Activated naive CD8-positive, alpha-beta T cell treated with anti-CD3 and anti-CD28 coated beads for 36 hours (primary cell): ENCODE results near the gene SGSH. TPM values are rescaled to one million over a fixed set of nuclear protein-coding genes. Genes with fewer than 3 reads are reported as not detected.
"Not testable (repeated sequence)": the region's sequence is repeated elsewhere in the genome, so short reads cannot be mapped to it uniquely, and the experiment has no call there.

Experiments
- DNase-seq: peaks from one replicate; pipeline ENCODE4 v3.0.0; 2021
- H3K27ac Mint-ChIP-seq: one replicate; pipeline ENCODE4 v1.8.0; 2022; ENCODE audit warnings: mild to moderate bottlenecking, moderate library complexity, mixed read lengths
- H3K27me3 Mint-ChIP-seq: one replicate; pipeline ENCODE4 v1.8.0; 2022; ENCODE audit warnings: mild to moderate bottlenecking, mixed read lengths
- H3K36me3 Mint-ChIP-seq: one replicate; pipeline ENCODE4 v1.8.0; 2021; ENCODE audit warnings: mild to moderate bottlenecking, mixed read lengths
- H3K4me1 Mint-ChIP-seq: one replicate; pipeline ENCODE4 v1.8.0; 2021; ENCODE audit warnings: mixed read lengths
- H3K4me3 Mint-ChIP-seq: one replicate; pipeline ENCODE4 v1.8.0; 2022; ENCODE audit warnings: mild to moderate bottlenecking, moderate library complexity, mixed read lengths
- H3K9me3 Mint-ChIP-seq: one replicate; pipeline ENCODE4 v1.8.0; 2022; ENCODE audit warnings: mixed read lengths
- total RNA-seq, 2 experiments: library from RNA; stranded (reverse); gene quantifications; one replicate each; pipeline ENCODE4 v1.2.3, GENCODE V29; 2021

The SGSH gene
- total RNA-seq, 2 experiments from 2014 or later: 7.0 to 8.2 TPM

GRCh38 chr17:80245566-80246265, 25.6 kb upstream of the SGSH start:
- no peaks in the 10 kb centered on the region for H3K9me3 Mint-ChIP-seq
- H3K4me3 Mint-ChIP-seq: no peak overlapping the region
- H3K4me1 Mint-ChIP-seq: no peaks in the 10 kb centered on the region
- H3K36me3 Mint-ChIP-seq: no peaks in the 10 kb centered on the region
- no peak overlapping the region for H3K27ac Mint-ChIP-seq
- no peak for DNase-seq
- H3K27me3 Mint-ChIP-seq: no peaks in the 10 kb centered on the region

GRCh38 chr17:80244871-80245509, 24.9 kb upstream of the SGSH start:
- Mint-ChIP-seq H3K36me3 (no peaks in the 10 kb centered on the region), H3K4me1 (no peaks in the 10 kb centered on the region), H3K27ac (no peak overlapping the region), H3K4me3 (no peak overlapping the region), H3K27me3 (no peaks in the 10 kb centered on the region), H3K9me3 (no peaks in the 10 kb centered on the region)
- DNase-seq: no peak

DNA sequence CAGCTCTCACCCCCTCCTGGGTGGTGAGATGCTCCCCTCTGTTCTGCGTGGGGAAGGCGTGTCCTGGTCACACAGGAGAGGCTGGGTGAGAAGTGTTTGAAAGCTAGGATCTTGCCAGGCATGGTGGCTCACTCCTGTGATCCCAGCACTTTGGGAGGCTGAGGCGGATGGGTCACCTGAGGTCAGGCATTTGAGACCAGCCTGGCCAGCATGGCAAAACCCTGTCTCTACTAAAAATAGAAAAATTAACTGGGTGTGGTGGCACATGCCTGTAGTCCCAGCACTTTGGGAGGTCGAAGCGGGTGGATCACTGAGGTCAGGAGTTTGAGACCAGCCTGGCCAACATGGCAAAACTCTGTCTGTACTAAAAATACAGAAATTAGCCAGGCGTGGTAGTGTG, 24.3 kb upstream of the SGSH start:
- not testable (repeated sequence) for DNase-seq, H3K27me3 Mint-ChIP-seq, H3K4me1 Mint-ChIP-seq, H3K36me3 Mint-ChIP-seq, H3K4me3 Mint-ChIP-seq, H3K9me3 Mint-ChIP-seq, H3K27ac Mint-ChIP-seq

DNA sequence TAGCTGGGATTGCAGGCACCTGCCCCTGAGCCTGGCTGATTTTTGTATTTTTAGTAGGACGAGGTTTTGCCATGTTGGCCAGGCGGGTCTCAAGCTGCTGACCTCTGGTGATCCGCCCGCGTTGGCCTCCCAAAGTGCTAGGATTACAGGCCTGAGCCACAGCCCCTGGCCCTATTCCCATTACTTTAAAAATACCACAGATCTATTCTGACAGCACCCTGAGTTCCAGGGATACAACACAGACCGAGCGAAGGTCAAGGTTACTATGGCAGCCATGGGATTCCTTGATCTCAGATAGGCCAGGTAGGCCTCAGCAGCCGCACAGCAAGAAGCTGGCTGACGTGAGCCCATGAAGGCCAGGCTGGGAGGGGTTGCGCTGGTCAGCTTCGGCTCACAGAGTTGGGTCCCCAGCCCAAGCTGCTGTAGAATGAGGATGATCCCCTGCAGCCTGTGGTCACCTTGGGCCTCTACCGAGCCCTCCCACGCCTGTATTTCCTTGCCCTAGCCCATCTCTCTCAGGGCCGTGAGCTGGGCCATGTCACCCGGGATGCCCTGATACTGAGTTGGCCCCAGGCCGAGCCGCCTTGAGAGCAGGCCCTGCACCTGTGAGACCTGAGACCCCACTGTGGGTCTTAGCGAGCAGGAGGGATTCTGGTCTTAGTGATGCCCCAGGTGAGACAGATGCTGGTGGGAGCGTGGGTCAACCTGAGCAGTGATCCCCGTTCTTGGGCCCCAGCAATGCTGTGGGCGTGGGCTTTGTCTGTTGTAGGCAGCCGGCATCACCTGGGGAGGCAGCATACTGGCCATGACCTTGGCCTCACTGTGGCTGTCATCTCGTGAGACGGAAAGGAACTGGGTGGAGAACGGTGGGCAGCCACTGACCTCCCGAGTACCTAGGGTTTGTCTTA, 23.6 kb upstream of the SGSH start:
- Mint-ChIP-seq H3K27ac (no peak overlapping the region), H3K9me3 (no peaks in the 10 kb centered on the region), H3K4me3 (no peak overlapping the region), H3K27me3 (no peaks in the 10 kb centered on the region), H3K4me1 (no peaks in the 10 kb centered on the region), H3K36me3 (no peaks in the 10 kb centered on the region)
- no peak for DNase-seq

- Mint-ChIP-seq H3K27ac (no peak overlapping the region), H3K4me1 (no peaks in the 10 kb centered on the region), H3K9me3 (no peaks in the 10 kb centered on the region), H3K27me3 (no peaks in the 10 kb centered on the region), H3K36me3 (no peaks in the 10 kb centered on the region), H3K4me3 (no peak overlapping the region)
- DNase-seq: no peak
Measured at GRCh38 chr17:80242505-80242904, 22.4 kb upstream of the SGSH start.

DNA sequence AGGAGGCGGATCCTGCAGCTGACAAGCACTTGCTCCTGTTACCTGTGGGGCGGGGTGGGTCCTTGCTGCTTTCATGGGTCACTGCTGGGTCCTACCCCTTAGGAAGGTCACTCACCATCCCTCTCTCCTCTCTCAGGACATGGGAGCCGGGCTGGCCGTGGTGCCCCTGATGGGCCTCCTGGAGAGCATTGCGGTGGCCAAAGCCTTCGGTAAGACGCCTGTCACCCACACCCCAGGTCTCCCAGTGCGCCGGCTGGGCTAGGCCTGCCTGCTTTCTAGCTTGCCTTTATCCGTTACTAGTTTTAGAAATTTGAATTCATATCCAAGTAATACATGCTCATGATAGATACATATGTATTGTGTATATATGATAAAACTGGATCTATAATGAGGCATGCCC, 17.3 kb upstream of the SGSH start:
- Mint-ChIP-seq H3K27ac (no peak overlapping the region), H3K27me3 (no peaks in the 10 kb centered on the region), H3K4me3 (no peak overlapping the region), H3K9me3 (peaks cover 12% of the 10 kb centered on the region), H3K4me1 (no peaks in the 10 kb centered on the region), H3K36me3 (peaks cover 20% of the 10 kb centered on the region)
- DNase-seq: no peak

GRCh38 chr17:80236911-80237310, 16.8 kb upstream of the SGSH start:
- H3K36me3 Mint-ChIP-seq: peaks cover 23% of the 10 kb centered on the region

GRCh38 chr17:80233202-80233601, 13.1 kb upstream of the SGSH start:
- Mint-ChIP-seq H3K27me3 (no peaks in the 10 kb centered on the region), H3K27ac (no peak overlapping the region), H3K4me3 (no peak overlapping the region), H3K9me3 (peaks cover 15% of the 10 kb centered on the region), H3K4me1 (no peaks in the 10 kb centered on the region), H3K36me3 (peaks cover 28% of the 10 kb centered on the region)
- DNase-seq: no peak

More at GRCh38 chr17:80236911-80237310, 16.8 kb upstream of the SGSH start:
- Mint-ChIP-seq H3K27ac (no peak overlapping the region), H3K27me3 (no peaks in the 10 kb centered on the region), H3K4me3 (no peak overlapping the region), H3K9me3 (peaks cover 15% of the 10 kb centered on the region), H3K4me1 (no peaks in the 10 kb centered on the region)
- DNase-seq: no peak

DNA sequence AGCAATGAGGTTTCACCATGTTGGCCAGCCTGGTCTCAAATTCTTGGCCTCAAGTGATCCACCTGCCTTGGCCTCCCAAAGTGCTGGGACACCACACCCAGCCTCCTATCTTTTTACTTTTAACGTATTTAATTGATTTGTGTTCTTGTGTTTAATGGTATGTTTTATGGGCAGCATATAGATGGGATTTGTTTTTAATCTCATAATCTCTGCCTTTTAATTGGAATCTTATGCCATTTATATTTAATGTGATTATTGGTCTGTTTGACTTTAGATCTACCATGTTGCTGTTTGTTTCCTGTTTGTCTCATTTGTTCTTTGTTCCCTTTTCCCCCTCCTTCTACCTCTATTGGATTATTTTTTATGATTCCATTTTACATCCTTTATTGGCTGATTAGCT, 12.3 kb upstream of the SGSH start:
- Mint-ChIP-seq H3K27ac (no peak overlapping the region), H3K9me3 (peaks cover 15% of the 10 kb centered on the region), H3K4me3 (no peak overlapping the region), H3K4me1 (no peaks in the 10 kb centered on the region), H3K27me3 (no peaks in the 10 kb centered on the region), H3K36me3 (peaks cover 28% of the 10 kb centered on the region)
- no peak for DNase-seq

DNA sequence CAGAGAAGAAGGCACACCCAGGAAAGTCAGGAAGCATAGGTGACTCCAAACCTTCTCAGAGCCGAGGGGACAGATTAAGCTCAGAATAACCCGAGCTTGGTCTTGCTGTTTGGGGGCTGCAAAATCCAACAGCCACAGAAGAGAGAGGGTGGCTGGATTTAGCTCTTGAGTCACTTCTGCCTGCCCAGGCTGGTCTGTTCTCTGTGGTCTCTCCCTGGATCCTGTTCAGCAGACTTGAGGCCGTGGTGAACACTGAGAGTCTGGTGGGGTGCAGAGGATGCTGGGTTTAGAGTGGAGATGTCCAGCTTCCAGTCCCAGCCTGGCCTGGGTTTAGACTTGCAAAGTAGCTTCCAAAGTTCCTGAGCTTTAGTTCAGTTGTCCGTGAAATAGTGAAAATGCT, 8.9 kb upstream of the SGSH start:
- Mint-ChIP-seq H3K9me3 (peaks cover 12% of the 10 kb centered on the region), H3K4me3 (no peak overlapping the region)

GRCh38 chr17:80228477-80228876, 8.3 kb upstream of the SGSH start:
- H3K36me3 Mint-ChIP-seq: peaks cover 16% of the 10 kb centered on the region
- no peaks in the 10 kb centered on the region for H3K27me3 Mint-ChIP-seq
- DNase-seq: no peak
- H3K4me1 Mint-ChIP-seq: peaks cover 5% of the 10 kb centered on the region
- H3K9me3 Mint-ChIP-seq: peaks cover 10% of the 10 kb centered on the region
- H3K27ac Mint-ChIP-seq: no peak overlapping the region
- no peak overlapping the region for H3K4me3 Mint-ChIP-seq

More for the DNA sequence above, 8.9 kb upstream of the SGSH start:
- no peak for DNase-seq
- no peak overlapping the region for H3K27ac Mint-ChIP-seq
- peaks cover 3% of the 10 kb centered on the region for H3K4me1 Mint-ChIP-seq
- H3K36me3 Mint-ChIP-seq: peaks cover 20% of the 10 kb centered on the region
- H3K27me3 Mint-ChIP-seq: no peaks in the 10 kb centered on the region

- Mint-ChIP-seq H3K4me3 (no peak overlapping the region), H3K4me1 (peaks cover 5% of the 10 kb centered on the region), H3K27ac (no peak overlapping the region), H3K9me3 (peaks cover 5% of the 10 kb centered on the region), H3K27me3 (no peaks in the 10 kb centered on the region), H3K36me3 (peaks cover 11% of the 10 kb centered on the region)
- no peak for DNase-seq
Measured at GRCh38 chr17:80227666-80228065, 7.5 kb upstream of the SGSH start.

GRCh38 chr17:80227156-80227555, 7.0 kb upstream of the SGSH start:
- Mint-ChIP-seq H3K9me3 (peaks cover 2% of the 10 kb centered on the region), H3K27me3 (no peaks in the 10 kb centered on the region), H3K36me3 (peaks cover 7% of the 10 kb centered on the region), H3K27ac (no peak overlapping the region), H3K4me1 (peaks cover 5% of the 10 kb centered on the region), H3K4me3 (no peak overlapping the region)
- DNase-seq: no peak

GRCh38 chr17:80225230-80225629, 5.1 kb upstream of the SGSH start:
- Mint-ChIP-seq H3K36me3 (no peaks in the 10 kb centered on the region), H3K4me3 (no peak overlapping the region), H3K27ac (no peak overlapping the region), H3K27me3 (no peaks in the 10 kb centered on the region), H3K4me1 (peaks cover 5% of the 10 kb centered on the region), H3K9me3 (no peaks in the 10 kb centered on the region)
- DNase-seq: no peak

- DNase-seq: no peak
- H3K27ac Mint-ChIP-seq: no peak overlapping the region
- no peaks in the 10 kb centered on the region for H3K9me3 Mint-ChIP-seq
- H3K4me1 Mint-ChIP-seq: peaks cover 8% of the 10 kb centered on the region
- no peaks in the 10 kb centered on the region for H3K27me3 Mint-ChIP-seq
- no peak overlapping the region for H3K4me3 Mint-ChIP-seq
- H3K36me3 Mint-ChIP-seq: no peaks in the 10 kb centered on the region
Measured at GRCh38 chr17:80224683-80225082, 4.5 kb upstream of the SGSH start.
